Thymus (tissue), 11 donors: Measurements from ENCODE around the gene STRIT1. TPM values are rescaled to one million over a fixed set of nuclear protein-coding genes. Genes with fewer than 3 reads are reported as not detected.
"Not testable (repeated sequence)": the region's sequence is repeated elsewhere in the genome, so short reads cannot be mapped to it uniquely, and the experiment has no call there.

Experiments used
- DNase-seq, 9 donors: peaks; one replicate each; pipeline ENCODE4 v3.0.0-alpha.2; 2013; ENCODE audit warnings: low spot score in 9 of 9, low read depth in 6 of 9, missing footprints in 1 of 9
- H3K27ac ChIP-seq, 2 donors: one replicate each; pipeline ENCODE4 v1.5.1; 2013; ENCODE audit warnings: control low read depth in 1 of 2, low read depth in 1 of 2, low read length in 1 of 2, mild to moderate bottlenecking in 1 of 2, moderate library complexity in 1 of 2
- H3K27me3 ChIP-seq, 2 donors: one replicate each; pipeline ENCODE4 v1.5.1; 2013; ENCODE audit warnings: low read length in 1 of 2; ENCODE audit not compliant: control insufficient read depth in 2 of 2, insufficient read depth in 1 of 2
- H3K36me3 ChIP-seq, 2 donors: one replicate each; pipeline ENCODE4 v1.5.1; 2013; ENCODE audit warnings: low read length in 1 of 2, mild to moderate bottlenecking in 1 of 2, moderate library complexity in 1 of 2; ENCODE audit not compliant: control insufficient read depth in 2 of 2, insufficient read depth in 2 of 2
- H3K4me1 ChIP-seq, 2 donors: one replicate each; pipeline ENCODE4 v1.5.1; 2013; ENCODE audit warnings: low read length in 2 of 2; ENCODE audit not compliant: control insufficient read depth in 2 of 2, insufficient read depth in 2 of 2
- H3K4me3 ChIP-seq, 2 donors: one replicate each; pipeline ENCODE4 v1.5.1; 2013; ENCODE audit warnings: low read length in 2 of 2, control low read depth in 1 of 2, mild to moderate bottlenecking in 1 of 2
- H3K9me3 ChIP-seq, 2 donors: one replicate each; pipeline ENCODE4 v1.5.1; 2013; ENCODE audit warnings: low read length in 1 of 2, mild to moderate bottlenecking in 1 of 2; ENCODE audit not compliant: control insufficient read depth in 2 of 2, insufficient read depth in 1 of 2
- WGBS: extraction: QIAGEN DNeasy Blood & Tissue Kit; methylation state at CpG from one replicate; pipeline ENCODE4 v1.1.7; 2013; 5-methylcytosine and 5-hydroxymethylcytosine counted together
- polyA plus RNA-seq: library from polyadenylated mRNA; stranded (reverse); fragments of 200-250 nt; gene quantifications from one replicate; pipeline ENCODE4 v1.2.3, GENCODE V29; 2013
- total RNA-seq: library from RNA; stranded (reverse); fragments of 120-200 nt; gene quantifications from one replicate; pipeline ENCODE4 v1.2.4, GENCODE V29; 2013
- donor health status: healthy.

The STRIT1 gene
- total and polyA plus RNA-seq, 2 donors = 0.32 TPM; not detected in 1

- 90% methylated on average over 8 of the region's 8 CpGs for WGBS
- no peak for DNase-seq
Measured at GRCh38 chr3:155283092-155284056, 10.1 kb downstream of the STRIT1 start.

GRCh38 chr3:155282385-155283091 is 10.9 kb downstream of the STRIT1 start:
- H3K27ac ChIP-seq = no peak overlapping the region
- 74% methylated on average over 6 of the region's 6 CpGs for WGBS
- no peaks in the 10 kb centered on the region for H3K27me3 ChIP-seq
- no peak overlapping the region for H3K4me3 ChIP-seq
- no peaks in the 10 kb centered on the region for H3K9me3 ChIP-seq
- DNase-seq = peak in 1 of 9 donors; percentile 9
- H3K36me3 ChIP-seq = no peaks in the 10 kb centered on the region
- peaks cover 0 to 8% of the 10 kb centered on the region in 2 donors for H3K4me1 ChIP-seq

More at GRCh38 chr3:155283092-155284056, 10.1 kb downstream of the STRIT1 start:
- H3K4me1 ChIP-seq = peaks cover 0 to 8% of the 10 kb centered on the region in 2 donors
- H3K9me3 ChIP-seq = no peaks in the 10 kb centered on the region
- no peaks in the 10 kb centered on the region for H3K27me3 ChIP-seq
- no peak overlapping the region for H3K4me3 ChIP-seq
- no peaks in the 10 kb centered on the region for H3K36me3 ChIP-seq
- no peak overlapping the region for H3K27ac ChIP-seq

- no peaks in the 10 kb centered on the region for H3K27me3 ChIP-seq
- no peaks in the 10 kb centered on the region for H3K9me3 ChIP-seq
- peaks cover 0 to 8% of the 10 kb centered on the region in 2 donors for H3K4me1 ChIP-seq
- no peak overlapping the region for H3K4me3 ChIP-seq
- no peak overlapping the region for H3K27ac ChIP-seq
- H3K36me3 ChIP-seq = no peaks in the 10 kb centered on the region
- DNase-seq = no peak
- WGBS = 95% methylated on average over 2 of the region's 2 CpGs
Measured at GRCh38 chr3:155281912-155282311, 11.6 kb downstream of the STRIT1 start.

- H3K9me3 ChIP-seq, H3K36me3 ChIP-seq, H3K4me3 ChIP-seq, H3K27me3 ChIP-seq, H3K4me1 ChIP-seq, DNase-seq, H3K27ac ChIP-seq: not testable (repeated sequence)
- WGBS = 98% methylated on average over 6 of the region's 6 CpGs
Measured at GRCh38 chr3:155276089-155276488, 17.4 kb downstream of the STRIT1 start.

GRCh38 chr3:155275159-155275754 is 18.2 kb downstream of the STRIT1 start:
- not testable (repeated sequence) for H3K27me3 ChIP-seq, H3K4me1 ChIP-seq, H3K4me3 ChIP-seq, H3K36me3 ChIP-seq, H3K27ac ChIP-seq, H3K9me3 ChIP-seq, DNase-seq
- 95% methylated on average over 6 of the region's 6 CpGs for WGBS

- not testable (repeated sequence) for H3K36me3 ChIP-seq, H3K27ac ChIP-seq, H3K27me3 ChIP-seq, H3K4me3 ChIP-seq, DNase-seq, H3K4me1 ChIP-seq, H3K9me3 ChIP-seq
- WGBS = 97% methylated on average over 4 of the region's 4 CpGs
Measured at GRCh38 chr3:155274435-155274834, 19.0 kb downstream of the STRIT1 start.

- H3K27ac ChIP-seq = no peak overlapping the region
- no peak overlapping the region for H3K4me3 ChIP-seq
- no peaks in the 10 kb centered on the region for H3K9me3 ChIP-seq
- WGBS = 88% methylated on average over 1 of the region's 1 CpG
- no peaks in the 10 kb centered on the region for H3K36me3 ChIP-seq
- no peaks in the 10 kb centered on the region for H3K4me1 ChIP-seq
- DNase-seq = no peak
- no peaks in the 10 kb centered on the region for H3K27me3 ChIP-seq
Measured at GRCh38 chr3:155271343-155271613, 22.2 kb downstream of the STRIT1 start.

GRCh38 chr3:155270485-155271342 is 22.8 kb downstream of the STRIT1 start:
- Histone ChIP-seq H3K4me3 (no peak overlapping the region), H3K27me3 (no peaks in the 10 kb centered on the region), H3K4me1 (no peaks in the 10 kb centered on the region), H3K27ac (no peak overlapping the region), H3K36me3 (no peaks in the 10 kb centered on the region), H3K9me3 (no peaks in the 10 kb centered on the region)
- WGBS = 93% methylated on average over 8 of the region's 8 CpGs
- DNase-seq = no peak
